ENCODE results near the gene FLRT1.

DNA sequence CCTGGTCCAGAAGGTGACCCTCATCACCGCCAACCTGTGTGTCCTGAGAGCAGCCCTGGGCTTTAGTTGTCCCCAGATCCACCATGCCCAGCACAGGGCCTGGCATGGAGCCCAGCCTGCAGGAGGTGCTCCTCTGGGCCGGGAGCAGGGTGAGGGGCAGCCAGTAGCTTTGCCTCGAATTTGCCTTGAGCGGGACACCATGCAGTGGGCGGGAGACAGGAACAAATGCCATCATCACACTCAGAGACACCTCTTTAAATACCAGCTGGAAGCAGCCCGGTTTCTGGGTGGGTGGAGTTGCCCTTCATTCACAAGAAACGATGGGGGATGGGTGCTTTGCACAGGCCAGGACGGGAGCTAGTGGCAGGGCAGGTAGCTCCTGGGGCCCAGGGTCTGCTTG, 19.3 kb downstream of the FLRT1 start:
- TF ChIP-seq, protein P1, sequence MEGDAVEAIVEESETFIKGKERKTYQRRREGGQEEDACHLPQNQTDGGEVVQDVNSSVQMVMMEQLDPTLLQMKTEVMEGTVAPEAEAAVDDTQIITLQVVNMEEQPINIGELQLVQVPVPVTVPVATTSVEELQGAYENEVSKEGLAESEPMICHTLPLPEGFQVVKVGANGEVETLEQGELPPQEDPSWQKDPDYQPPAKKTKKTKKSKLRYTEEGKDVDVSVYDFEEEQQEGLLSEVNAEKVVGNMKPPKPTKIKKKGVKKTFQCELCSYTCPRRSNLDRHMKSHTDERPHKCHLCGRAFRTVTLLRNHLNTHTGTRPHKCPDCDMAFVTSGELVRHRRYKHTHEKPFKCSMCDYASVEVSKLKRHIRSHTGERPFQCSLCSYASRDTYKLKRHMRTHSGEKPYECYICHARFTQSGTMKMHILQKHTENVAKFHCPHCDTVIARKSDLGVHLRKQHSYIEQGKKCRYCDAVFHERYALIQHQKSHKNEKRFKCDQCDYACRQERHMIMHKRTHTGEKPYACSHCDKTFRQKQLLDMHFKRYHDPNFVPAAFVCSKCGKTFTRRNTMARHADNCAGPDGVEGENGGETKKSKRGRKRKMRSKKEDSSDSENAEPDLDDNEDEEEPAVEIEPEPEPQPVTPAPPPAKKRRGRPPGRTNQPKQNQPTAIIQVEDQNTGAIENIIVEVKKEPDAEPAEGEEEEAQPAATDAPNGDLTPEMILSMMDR (IDR thresholded peaks at IDR 0.05), result no peak
- no peak for TF ChIP-seq ZFX (IDR thresholded peaks at IDR 0.05; ENCODE audit: borderline replicate concordance)

Measured in 22Rv1 (cell line).